HG02884 (cell line): ENCODE data around the gene OSBPL1A.
A peak's percentile ranks its signal among the peaks of the same experiment; 100 is the strongest.
"Not testable (repeated sequence)": the region's sequence is repeated elsewhere in the genome, so short reads cannot be mapped to it uniquely, and the experiment has no call there.

Experiments
- ATAC-seq: cut with Tn5 transposase; IDR thresholded peaks from one replicate; pipeline ENCODE4 v1.9.1; 2021; ENCODE audit warnings: mild to moderate bottlenecking, moderate library complexity; ENCODE audit not compliant: unreplicated experiment

The OSBPL1A gene

DNA sequence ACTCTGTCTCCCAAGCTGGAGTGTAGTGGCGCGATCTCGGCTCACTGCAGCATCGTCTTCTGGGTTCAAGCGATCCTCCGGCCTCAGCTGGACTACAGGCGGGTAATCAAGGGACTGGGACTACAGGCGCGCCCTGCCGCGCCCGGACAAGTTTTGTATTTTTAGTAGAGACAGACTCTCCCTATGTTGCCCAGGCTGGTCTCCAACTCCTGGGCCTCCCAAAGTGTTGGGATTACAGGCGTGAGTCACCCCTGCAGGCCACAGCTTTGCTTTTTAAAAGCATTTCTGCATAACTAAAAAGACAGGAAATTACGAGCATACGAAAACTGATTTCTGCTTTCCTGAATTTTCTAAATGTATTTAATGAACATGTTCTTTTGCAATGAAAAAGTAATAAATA is 916 bp upstream of the OSBPL1A start:
- no peak for ATAC-seq

GRCh38 chr18:24397131-24397693 is 412 bp downstream of the OSBPL1A start:
- no peak for ATAC-seq

- ATAC-seq: no peak
Observed at GRCh38 chr18:24396082-24396633, 1.5 kb downstream of the OSBPL1A start.

DNA sequence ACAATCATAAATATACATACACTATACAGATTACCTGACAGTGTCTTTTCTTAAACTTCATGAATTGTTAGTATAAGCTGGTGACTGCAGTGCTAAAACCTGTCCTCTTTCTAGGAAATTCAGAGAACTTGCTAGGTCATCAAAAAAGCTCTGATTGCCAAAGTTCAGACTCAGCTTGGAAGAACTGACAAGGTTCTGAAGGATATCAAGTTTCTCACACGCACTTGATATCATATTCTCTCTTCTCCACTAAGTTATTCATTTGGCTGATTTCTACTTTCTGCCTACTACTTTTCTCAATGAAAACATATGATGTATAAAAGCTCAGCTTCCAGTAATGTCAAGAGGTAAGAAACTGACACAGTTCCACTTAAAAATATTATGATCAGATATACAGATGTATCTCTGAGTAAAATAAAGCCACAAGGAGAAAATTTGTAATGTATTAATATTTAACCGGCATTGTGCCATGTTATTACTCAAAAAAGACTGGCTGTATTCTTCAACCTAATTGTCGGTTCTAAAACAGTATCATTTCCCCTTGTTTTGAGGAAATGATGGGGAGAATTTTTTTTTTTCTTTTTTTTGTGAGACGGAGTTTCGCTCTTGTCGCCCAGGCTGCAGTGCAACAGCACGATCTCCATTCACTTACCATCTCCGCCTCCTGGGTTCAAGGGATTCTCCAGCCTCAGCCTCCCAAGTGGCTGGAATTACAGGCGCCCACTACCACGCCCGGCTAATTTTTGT is 2.4 kb downstream of the OSBPL1A start:
- ATAC-seq: no peak

DNA sequence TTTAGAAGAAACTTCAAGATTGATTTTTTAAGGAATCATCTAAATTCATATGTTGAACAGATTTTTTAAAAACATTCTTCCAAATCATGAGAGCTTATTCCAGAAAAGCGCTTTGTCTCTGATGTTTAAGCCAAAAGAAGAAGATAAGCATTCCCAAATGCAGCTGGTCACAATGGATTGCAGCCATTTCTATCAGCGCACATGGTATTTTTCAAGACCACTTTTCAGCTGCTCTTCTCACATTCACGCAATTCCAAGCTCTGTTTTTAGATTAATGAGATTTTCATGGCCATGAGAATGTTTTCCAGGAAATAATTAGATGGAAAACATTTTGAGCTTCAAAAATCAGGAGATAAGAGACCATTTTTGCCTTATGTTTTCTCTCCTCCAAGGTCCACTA is 8.7 kb downstream of the OSBPL1A start:
- no peak for ATAC-seq

DNA sequence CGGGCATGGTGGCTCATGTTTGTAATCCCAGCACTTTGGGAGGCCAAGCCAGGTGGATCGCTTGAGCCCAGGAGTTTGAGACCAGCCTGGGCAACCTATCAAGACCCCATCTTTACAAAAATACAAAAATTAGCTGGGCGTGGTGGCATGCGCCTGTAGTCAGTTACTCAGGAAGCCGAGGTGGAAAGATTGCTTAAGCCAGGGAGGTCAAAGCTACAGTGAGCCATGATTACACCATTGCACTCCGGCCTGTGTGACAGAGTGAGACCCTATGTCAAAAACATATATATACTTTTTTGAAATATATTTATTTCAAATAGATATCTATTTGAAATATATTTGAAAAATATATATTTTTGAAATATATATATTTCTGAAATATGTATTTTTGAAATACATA is 10.9 kb downstream of the OSBPL1A start:
- no peak for ATAC-seq

- no peak for ATAC-seq
Observed at GRCh38 chr18:24381126-24381525, 16.5 kb downstream of the OSBPL1A start.

GRCh38 chr18:24380163-24380747 is 17.4 kb downstream of the OSBPL1A start:
- ATAC-seq: no peak

GRCh38 chr18:24378598-24378997 is 19.0 kb downstream of the OSBPL1A start:
- no peak for ATAC-seq

GRCh38 chr18:24376531-24376930 is 21.1 kb downstream of the OSBPL1A start:
- not testable (repeated sequence) for ATAC-seq

- no peak for ATAC-seq
Observed at GRCh38 chr18:24373328-24373727, 24.3 kb downstream of the OSBPL1A start.

- ATAC-seq: no peak
Observed at GRCh38 chr18:24372279-24372872, 25.2 kb downstream of the OSBPL1A start.

- no peak for ATAC-seq
Observed at GRCh38 chr18:24370120-24370519, 27.5 kb downstream of the OSBPL1A start.

DNA sequence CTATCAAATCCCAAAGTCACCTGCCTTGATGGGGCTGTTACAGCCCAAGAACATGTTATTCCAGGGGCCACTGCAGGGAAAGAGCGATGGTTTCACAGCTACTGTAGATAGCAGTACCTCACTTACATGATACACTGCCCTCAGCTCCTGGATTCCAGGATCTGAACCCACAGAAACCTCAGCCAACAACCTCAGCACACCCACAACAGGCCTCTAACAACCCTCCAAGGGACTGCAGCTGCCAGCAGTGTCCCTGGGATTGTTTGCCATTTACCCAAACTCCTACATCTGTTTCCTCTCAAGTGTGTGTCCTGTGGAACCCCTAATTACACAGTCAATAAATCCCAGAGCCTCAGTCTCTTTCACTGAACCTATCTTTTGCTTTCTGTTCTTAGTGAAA is 28.2 kb downstream of the OSBPL1A start:
- no peak for ATAC-seq

- no peak for ATAC-seq
Observed at GRCh38 chr18:24368749-24369148, 28.9 kb downstream of the OSBPL1A start.

DNA sequence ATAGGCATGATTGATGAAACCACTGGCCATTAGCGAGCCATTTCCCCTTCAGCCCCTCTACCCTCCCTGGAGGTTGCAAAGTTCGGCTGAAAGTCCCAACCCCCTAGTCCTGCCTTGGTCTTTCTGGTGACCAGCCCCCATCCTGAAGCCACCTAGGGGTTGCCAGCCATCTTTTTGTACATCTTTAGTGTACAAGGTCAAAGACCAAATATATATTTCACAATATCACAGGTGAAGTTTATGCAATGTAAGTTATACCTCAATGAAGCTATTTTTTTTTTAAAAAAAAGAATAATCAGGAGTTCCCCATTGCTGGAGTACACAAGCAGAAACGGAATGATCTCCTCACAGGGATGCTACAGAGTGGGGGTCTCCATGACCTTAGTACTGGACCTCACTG is 31.3 kb downstream of the OSBPL1A start:
- no peak for ATAC-seq

- no peak for ATAC-seq
Observed at GRCh38 chr18:24364177-24364576, 33.4 kb downstream of the OSBPL1A start.

- ATAC-seq: no peak
Observed at GRCh38 chr18:24362757-24363156, 34.9 kb downstream of the OSBPL1A start.

- ATAC-seq: peak; percentile 72
Observed at GRCh38 chr18:24359787-24360530, 37.7 kb downstream of the OSBPL1A start.

DNA sequence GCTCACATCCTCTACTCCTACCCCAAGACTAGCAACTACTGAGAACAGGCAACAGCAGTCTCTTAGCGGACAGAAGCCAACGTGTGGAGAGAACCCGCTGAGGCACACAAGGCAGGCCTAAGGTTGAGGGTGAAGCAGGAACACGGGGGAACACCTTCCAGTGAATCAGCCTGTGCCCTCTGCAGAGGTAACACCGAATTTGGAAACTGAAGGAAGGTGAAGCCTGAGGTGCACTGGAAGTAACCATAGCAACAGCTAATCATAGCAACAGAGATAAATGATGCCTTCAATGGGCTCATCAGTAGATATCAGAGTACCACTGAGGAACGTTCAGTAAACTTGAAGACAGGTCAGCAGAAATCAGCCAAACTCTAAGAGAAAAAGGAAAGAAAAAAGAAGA is 43.3 kb downstream of the OSBPL1A start:
- no peak for ATAC-seq

- no peak for ATAC-seq
Observed at GRCh38 chr18:24346254-24346653, 51.4 kb downstream of the OSBPL1A start.
